Measurements from ENCODE around the gene RAD51. TPM values are rescaled to one million over a fixed set of nuclear protein-coding genes. Genes with fewer than 3 reads are reported as not detected.

The RAD51 gene
- total RNA-seq, 1 donor, result 12.1 TPM

DNA sequence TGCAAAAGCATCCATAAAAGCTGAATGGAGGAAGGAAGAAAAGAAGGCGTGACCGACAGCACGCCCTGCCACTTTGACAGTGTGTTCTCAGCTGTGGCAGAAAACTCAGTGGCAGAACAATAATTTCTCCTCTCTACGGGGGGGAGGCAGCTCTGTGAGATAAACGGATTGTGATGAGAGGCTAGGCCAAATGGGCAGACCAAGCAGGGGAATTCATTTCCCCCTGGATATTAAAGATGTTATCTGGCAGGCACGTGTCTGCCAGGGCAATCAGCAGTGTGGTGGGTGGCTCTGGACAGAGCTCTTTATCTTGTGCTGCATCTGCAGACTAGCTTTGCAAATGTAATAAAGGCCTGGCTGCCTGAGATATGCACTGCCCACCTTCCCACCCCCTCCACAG lies 62.0 kb downstream of the RAD51 start:
- no peak for DNase-seq (ENCODE audit: low read depth)

DNA sequence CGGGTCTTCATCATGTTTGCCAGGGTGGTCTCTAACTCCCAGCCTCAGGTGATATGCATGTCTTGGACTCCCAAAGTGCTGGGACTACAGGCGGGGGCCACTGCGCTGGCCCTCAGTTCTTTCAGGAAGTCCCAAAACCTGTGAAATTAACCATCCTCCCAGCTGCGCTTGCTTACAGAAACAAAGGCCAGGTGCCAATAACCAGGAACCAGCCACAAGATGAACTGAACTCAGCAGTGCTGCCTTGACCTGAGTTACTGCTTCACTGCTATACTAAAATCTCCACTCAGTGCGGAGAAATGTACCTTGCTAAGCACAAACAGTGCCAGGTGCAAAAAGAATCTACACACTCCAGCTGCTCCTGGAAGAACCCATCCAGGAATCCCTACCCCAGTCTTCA lies 65.0 kb downstream of the RAD51 start:
- no peak for DNase-seq (ENCODE audit: low read depth)
- TF ChIP-seq, protein P1, sequence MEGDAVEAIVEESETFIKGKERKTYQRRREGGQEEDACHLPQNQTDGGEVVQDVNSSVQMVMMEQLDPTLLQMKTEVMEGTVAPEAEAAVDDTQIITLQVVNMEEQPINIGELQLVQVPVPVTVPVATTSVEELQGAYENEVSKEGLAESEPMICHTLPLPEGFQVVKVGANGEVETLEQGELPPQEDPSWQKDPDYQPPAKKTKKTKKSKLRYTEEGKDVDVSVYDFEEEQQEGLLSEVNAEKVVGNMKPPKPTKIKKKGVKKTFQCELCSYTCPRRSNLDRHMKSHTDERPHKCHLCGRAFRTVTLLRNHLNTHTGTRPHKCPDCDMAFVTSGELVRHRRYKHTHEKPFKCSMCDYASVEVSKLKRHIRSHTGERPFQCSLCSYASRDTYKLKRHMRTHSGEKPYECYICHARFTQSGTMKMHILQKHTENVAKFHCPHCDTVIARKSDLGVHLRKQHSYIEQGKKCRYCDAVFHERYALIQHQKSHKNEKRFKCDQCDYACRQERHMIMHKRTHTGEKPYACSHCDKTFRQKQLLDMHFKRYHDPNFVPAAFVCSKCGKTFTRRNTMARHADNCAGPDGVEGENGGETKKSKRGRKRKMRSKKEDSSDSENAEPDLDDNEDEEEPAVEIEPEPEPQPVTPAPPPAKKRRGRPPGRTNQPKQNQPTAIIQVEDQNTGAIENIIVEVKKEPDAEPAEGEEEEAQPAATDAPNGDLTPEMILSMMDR (IDR thresholded peaks at IDR 0.05; ENCODE audit: insufficient read depth, low read length), result no peak
- no peak overlapping the region for H3K4me3 ChIP-seq (ENCODE audit: low read depth, low read length)

More for the DNA sequence above, 62.0 kb downstream of the RAD51 start:
- TF ChIP-seq, protein P1 (IDR thresholded peaks at IDR 0.05; ENCODE audit: insufficient read depth, low read length), result no peak
- H3K4me3 ChIP-seq (ENCODE audit: low read depth, low read length), result no peak overlapping the region

DNA sequence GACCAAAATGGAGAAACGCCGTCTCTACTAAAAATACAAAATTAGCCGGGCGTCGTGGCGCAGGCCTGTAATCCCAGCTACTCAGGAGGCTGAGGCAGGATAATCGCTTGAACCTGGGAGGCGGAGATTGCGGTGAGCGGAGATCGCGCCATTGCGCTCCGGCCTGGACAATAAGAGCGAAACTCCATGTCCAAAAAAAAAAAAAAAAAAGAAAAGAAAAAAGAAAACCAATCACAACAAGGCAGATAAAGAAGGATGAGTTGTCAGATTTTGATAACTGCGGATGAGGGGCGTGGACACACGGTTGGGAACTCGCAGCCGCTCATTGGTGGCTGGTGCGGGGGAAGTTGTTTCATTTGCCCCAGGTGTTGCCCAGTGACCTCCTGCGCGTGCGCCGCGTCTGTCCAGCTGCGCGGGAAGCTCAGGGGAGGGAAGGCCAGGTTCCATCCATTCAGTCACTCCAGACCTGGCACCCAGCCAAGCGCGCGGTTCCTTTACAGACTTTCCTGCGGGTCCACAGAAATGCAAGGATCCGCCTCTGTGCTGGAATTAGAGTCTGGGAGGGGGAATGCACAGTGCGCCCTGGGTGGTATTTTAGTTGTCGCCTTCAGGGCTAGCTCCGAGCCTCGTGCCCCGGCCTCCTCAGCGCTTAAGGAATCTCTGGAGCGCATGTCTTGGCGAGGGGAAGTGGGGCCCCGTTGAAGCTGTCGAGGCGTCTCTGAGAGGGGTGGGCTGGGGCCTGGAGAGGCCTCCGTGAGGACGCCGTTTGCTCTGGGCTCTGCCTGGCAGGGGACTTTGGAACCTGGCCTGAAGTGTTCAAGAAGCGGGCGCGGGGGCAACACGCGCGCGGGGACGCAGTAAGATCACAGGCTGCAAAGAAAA lies 68.2 kb downstream of the RAD51 start:
- H3K4me3 ChIP-seq (ENCODE audit: low read depth, low read length), result peak overlapping the region; percentile 61
- TF ChIP-seq, protein P1 (IDR thresholded peaks at IDR 0.05; ENCODE audit: insufficient read depth, low read length), result no peak
- DNase-seq (ENCODE audit: low read depth), result peak; percentile 37

DNA sequence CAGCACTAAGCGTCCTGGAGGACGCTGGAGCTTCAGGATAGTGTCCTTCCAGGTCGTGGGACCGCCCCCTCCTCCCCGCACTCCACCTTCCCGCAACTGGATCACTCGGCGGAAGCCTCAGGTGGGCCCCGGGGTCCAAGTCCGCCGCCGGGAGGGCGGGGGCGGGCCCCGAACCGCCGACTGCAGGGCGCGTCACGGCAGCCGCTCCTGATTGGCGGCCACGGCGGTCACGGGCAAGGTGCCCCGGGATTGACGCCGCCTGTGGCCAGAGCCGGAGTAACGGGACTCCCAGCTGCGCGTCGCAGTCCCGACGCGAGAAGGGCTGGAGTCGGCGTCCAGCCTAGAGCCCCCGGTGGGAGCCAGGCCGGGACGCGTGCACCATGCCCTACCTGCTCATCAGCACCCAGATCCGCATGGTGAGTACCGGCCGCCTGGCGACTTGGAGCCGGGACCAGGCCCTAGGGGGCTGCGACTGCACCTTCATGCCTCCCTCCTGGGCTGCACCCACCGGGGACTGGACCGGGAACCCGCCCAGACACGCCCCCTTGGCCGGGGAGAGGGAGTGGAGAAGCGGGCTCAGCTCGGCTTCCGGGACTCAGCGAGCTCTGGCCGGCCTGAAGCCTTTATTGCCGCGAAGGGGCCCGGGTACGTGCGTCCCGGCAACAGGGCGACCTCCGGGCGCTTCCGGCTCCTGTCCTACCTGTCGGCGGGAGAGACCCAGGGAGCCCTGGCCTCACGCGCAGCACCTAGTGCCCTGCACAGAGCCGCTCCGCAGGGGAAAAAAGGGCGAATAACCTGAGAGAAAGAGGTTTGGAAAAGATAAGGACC lies 69.0 kb downstream of the RAD51 start, which contains the start of gene GCHFR:
Gene GCHFR (plus strand): TSS at position 268 of the 828 bp plus-strand sequence. CDS start 113 bp downstream, at position 381.
- peak; percentile 39 for DNase-seq (ENCODE audit: low read depth)
- H3K4me3 ChIP-seq (ENCODE audit: low read depth, low read length), result peak within 1 kb of the TSS; percentile 61
- TF ChIP-seq, protein P1 (IDR thresholded peaks at IDR 0.05; ENCODE audit: insufficient read depth, low read length), result peak; percentile 22

DNA sequence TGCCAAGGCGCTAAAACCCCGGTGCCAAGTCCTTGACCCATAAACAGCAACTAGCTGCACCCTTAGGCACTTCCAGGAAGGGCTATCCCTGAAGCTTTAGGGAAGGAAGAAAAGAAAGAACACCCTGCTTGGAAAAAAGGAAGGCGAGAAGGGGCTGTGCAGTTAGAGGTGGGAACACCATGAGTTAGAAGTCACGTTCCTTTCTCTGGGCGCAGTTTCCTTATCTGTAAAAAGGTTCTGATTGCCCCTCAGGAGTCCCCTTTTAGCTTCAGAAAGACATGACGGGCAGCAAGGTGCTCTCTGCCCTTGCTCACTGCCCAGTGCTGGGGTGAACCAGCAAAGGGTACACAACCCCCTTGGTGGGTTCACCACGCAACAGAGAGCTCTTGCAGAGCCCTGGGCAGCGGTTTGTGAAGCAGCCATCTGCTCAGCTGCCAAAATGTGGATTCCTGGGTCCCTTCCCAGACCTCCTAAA lies 69.7 kb downstream of the RAD51 start:
- peak; percentile 32 for DNase-seq (ENCODE audit: low read depth)
- peak overlapping the region; percentile 61 for H3K4me3 ChIP-seq (ENCODE audit: low read depth, low read length)
- TF ChIP-seq, protein P1 (IDR thresholded peaks at IDR 0.05; ENCODE audit: insufficient read depth, low read length), result no peak

DNA sequence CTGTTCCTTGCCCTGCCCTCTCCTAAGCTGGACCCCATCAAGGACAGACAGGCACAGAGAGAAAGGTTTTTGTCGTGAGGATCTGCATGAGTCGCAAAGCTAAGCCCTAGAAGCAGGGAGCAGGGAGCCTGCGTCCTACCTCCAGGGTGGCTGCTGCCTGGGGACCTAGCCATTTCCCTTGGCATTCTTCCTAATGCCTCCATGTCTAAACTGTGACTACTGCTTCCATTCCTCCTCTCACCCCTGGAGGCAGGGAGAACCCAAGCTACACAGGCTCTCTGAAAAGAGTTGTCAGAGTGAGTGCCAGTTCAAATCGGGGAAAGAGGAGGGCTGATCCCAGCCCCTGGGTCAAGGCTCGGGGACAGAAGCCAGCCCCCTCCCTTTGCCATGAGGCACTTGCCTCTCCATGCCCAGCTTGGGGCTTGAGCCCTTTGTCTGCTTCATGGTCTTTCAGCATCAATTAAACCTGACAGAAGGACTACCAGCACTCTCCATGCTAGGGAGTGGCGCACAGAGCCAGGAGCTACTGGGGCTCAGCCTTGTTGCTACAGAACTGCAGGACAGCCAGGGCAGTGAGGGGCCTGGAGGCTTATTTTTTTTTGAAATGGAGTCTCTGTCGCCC lies 71.3 kb downstream of the RAD51 start:
- no peak overlapping the region for H3K4me3 ChIP-seq (ENCODE audit: low read depth, low read length)
- no peak for DNase-seq (ENCODE audit: low read depth)
- TF ChIP-seq, protein P1 (IDR thresholded peaks at IDR 0.05; ENCODE audit: insufficient read depth, low read length), result no peak
